ENCODE results near the gene CRB2.

CRB2 gene

DNA sequence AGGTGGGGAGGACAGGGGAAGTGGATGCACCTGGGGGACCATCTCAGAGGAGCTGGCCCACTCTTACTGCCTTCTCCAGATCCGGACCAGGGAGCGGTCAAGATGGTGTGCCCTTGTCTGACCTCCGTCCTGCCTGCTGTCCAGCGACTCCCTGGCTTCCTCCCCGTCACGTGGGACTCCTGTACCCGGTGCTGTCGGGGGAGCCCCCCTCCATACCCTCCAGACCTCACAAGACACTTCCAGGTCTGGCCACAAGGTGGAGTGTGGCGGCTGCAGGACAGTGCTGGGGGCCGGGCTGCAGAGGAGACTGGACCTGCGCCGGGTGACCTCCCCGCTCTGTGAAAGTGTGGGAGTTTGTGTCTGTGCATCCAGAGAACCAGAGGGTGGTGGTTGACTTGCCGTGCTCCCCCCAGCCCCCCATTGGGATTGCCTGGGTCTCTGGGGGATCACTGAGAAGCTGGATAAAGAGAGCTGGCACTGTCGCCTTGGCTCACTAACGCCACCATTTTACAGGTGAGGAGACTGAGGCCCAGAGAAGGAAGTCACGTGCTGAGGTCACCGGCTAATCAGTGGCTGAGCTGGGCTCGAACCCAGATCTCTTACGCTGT lies 1.9 kb upstream of the CRB2 start:
- no peak overlapping the region for H3K4me3 ChIP-seq (ENCODE audit: low read depth, low read length)
- TF ChIP-seq, protein P1, sequence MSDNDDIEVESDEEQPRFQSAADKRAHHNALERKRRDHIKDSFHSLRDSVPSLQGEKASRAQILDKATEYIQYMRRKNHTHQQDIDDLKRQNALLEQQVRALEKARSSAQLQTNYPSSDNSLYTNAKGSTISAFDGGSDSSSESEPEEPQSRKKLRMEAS (IDR thresholded peaks at IDR 0.05; ENCODE audit: low read depth, low read length), result peak; percentile 34
- TF ChIP-seq, protein P2, sequence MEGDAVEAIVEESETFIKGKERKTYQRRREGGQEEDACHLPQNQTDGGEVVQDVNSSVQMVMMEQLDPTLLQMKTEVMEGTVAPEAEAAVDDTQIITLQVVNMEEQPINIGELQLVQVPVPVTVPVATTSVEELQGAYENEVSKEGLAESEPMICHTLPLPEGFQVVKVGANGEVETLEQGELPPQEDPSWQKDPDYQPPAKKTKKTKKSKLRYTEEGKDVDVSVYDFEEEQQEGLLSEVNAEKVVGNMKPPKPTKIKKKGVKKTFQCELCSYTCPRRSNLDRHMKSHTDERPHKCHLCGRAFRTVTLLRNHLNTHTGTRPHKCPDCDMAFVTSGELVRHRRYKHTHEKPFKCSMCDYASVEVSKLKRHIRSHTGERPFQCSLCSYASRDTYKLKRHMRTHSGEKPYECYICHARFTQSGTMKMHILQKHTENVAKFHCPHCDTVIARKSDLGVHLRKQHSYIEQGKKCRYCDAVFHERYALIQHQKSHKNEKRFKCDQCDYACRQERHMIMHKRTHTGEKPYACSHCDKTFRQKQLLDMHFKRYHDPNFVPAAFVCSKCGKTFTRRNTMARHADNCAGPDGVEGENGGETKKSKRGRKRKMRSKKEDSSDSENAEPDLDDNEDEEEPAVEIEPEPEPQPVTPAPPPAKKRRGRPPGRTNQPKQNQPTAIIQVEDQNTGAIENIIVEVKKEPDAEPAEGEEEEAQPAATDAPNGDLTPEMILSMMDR (IDR thresholded peaks at IDR 0.05; ENCODE audit: low read depth, low read length), result peak; percentile 67
- no peak for TF ChIP-seq MYC (IDR thresholded peaks at IDR 0.05; ENCODE audit: low read depth, low read length)
- peak; percentile 71 for DNase-seq (ENCODE audit: low read depth)

DNA sequence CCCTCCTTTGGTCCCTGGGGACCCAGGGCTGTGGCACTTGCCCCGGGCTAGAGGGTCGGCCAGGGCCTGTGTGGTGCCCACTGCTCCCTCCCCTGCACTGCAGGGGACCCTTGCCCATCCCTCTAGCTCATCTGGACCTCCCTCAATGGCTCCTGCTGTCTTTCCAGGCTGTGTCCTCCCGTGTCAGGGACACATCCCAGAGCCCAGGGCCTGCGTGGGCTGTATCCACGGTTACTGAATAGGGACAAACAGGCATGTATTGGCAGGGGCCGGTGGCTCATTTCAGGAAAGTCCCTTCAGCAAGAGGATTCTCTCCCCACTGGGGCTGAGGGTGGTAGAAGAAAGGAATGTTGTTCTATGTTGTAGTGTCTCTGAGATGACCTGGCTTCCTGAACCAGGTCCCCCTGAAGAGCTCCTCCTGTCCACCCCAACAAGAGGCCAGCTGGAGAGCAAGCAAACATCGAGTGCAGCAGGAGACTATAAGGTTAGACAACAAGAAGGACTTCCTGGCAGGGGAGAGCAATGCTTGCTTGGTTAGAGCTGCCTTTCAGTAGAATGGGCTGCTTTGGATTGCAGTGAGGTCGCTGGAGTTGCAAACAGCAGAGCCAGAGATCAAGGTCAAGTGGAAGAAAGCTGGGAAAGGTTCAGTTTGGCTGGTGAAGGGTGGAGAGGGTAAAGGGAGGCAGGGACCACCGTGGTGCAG lies 1.0 kb upstream of the CRB2 start:
- no peak for DNase-seq (ENCODE audit: low read depth)
- no peak overlapping the region for H3K4me3 ChIP-seq (ENCODE audit: low read depth, low read length)
- TF ChIP-seq, protein P1 (IDR thresholded peaks at IDR 0.05; ENCODE audit: low read depth, low read length), result no peak
- TF ChIP-seq, protein P2 (IDR thresholded peaks at IDR 0.05; ENCODE audit: low read depth, low read length), result no peak
- no peak for TF ChIP-seq MYC (IDR thresholded peaks at IDR 0.05; ENCODE audit: low read depth, low read length)
- no peak for TF ChIP-seq POLR2A (IDR thresholded peaks at IDR 0.05; ENCODE audit: extremely low read depth, insufficient read length)

DNA sequence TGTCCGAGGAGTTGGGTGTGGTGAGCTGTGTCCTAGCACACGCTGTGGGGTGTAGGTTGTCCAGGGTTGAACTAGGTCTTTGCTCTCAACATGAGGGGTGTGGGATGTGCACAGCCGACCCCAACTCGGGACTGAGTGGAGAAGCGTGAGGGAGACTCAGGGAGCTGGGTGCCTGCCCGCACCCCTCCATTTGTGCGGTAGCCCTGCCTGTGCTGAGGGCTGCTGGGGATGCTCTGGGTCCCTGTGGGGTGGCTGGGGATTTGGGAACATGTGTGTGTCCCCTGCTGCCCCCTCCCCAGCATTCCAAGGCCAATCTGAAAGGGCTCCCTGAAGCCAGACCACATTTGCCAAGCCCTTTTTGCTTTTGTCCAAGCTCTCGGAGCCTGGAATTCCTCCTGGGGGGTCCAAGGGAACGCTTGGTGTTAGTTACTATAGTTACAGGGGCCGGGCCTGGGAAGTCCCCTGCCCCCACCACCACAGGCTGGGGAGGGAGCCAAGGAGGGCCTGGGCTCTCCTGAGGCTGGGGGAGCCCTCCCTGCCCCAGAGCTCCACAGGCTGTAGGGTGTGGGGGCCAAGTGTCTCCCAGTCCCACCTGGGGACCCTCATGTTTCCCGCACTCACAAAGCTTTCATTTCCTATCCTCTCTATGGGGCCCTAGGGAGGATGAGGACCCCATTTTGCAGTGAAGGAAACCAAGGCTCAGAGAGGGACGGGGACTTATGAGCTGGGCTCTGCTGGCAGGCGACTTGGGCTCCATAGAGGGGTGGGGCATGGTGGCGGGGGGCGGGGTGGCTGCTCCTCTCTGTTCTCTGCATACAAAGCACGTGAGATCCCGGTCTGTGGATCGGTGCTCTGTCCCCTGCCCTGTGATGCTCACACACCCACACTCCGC lies 1.1 kb downstream of the CRB2 start:
- TF ChIP-seq, protein P2 (IDR thresholded peaks at IDR 0.05; ENCODE audit: low read depth, low read length), result no peak
- TF ChIP-seq MYC (IDR thresholded peaks at IDR 0.05; ENCODE audit: low read depth, low read length), result no peak
- TF ChIP-seq POLR2A (IDR thresholded peaks at IDR 0.05; ENCODE audit: extremely low read depth, insufficient read length), result no peak
- TF ChIP-seq, protein P1 (IDR thresholded peaks at IDR 0.05; ENCODE audit: low read depth, low read length), result no peak
- H3K4me3 ChIP-seq (ENCODE audit: low read depth, low read length), result no peak overlapping the region
- DNase-seq (ENCODE audit: low read depth), result no peak

DNA sequence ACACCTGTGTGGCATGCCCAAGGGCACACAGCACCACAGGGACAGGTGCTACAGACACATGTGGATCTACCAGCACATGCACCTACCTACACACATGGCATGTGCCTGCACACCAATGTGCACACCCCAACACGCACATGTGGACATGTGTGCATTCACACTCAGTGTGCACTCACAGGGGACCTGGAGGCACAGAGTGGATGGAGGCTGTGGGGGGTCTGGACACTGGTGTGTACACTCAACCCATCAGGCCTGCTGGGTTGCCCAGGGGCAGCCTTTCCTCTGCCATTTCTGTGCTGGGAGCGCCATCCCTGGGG lies 1.7 kb downstream of the CRB2 start:
- TF ChIP-seq, protein P2 (IDR thresholded peaks at IDR 0.05; ENCODE audit: low read depth, low read length), result no peak
- TF ChIP-seq MYC (IDR thresholded peaks at IDR 0.05; ENCODE audit: low read depth, low read length), result no peak
- TF ChIP-seq POLR2A (IDR thresholded peaks at IDR 0.05; ENCODE audit: extremely low read depth, insufficient read length), result no peak
- TF ChIP-seq, protein P1 (IDR thresholded peaks at IDR 0.05; ENCODE audit: low read depth, low read length), result no peak

DNA sequence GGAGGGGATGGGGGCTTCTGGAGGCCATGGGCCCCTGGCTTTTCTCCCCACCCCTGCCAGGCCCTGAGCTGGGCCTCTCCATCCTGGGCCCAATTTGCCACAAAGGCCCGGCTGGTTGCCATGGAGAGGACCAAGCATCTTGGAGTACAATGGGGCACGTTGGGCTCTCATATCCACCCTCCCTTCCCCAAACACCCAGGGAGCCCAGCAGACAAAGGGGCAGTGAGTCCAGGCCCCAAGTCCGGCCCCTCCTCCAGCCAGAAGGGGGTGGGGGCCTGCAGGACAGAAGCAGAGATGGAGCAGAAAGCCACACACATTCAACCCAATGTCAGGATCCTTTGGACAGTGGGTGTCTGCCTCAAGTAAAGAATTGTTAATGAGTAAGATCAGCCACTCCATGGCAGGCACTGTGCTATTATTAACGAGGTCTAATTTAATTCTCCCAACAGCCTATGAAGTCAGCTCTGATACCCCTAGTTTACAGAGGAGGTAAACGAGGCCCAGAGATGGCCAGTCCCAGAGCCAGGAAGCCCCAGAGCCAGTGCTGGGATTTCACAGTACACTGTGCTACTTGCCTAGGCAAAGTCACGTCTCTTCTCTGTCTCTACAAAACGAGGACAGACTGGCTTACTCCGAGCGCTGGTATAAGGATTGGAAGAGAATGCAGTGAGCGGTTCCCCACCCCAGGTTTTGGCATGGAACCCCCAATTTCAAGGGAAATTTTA lies 2.3 kb downstream of the CRB2 start:
- TF ChIP-seq, protein P2 (IDR thresholded peaks at IDR 0.05; ENCODE audit: low read depth, low read length), result no peak
- TF ChIP-seq POLR2A (IDR thresholded peaks at IDR 0.05; ENCODE audit: extremely low read depth, insufficient read length), result no peak
- TF ChIP-seq MYC (IDR thresholded peaks at IDR 0.05; ENCODE audit: low read depth, low read length), result no peak
- TF ChIP-seq, protein P1 (IDR thresholded peaks at IDR 0.05; ENCODE audit: low read depth, low read length), result no peak
- DNase-seq (ENCODE audit: low read depth), result no peak
- H3K4me3 ChIP-seq (ENCODE audit: low read depth, low read length), result no peak overlapping the region

More for the DNA sequence above, 1.7 kb downstream of the CRB2 start:
- DNase-seq (ENCODE audit: low read depth), result no peak
- no peak overlapping the region for H3K4me3 ChIP-seq (ENCODE audit: low read depth, low read length)
